WTC11 (cell line): Measurements from ENCODE around the gene FCER1G. TPM values are rescaled to one million over a fixed set of nuclear protein-coding genes. Genes with fewer than 3 reads are reported as not detected.

Source experiments
- ATAC-seq: fragments of 200-7000 bp; cut with Tn5 transposase; 2 replicates; pipeline ENCODE4 v1.10.0; 2021; ENCODE audit warnings: mild to moderate bottlenecking, moderate library complexity
- CTCF ChIA-PET: fragments of 300-600 bp; sonication (Branson Sonifier 250); formaldehyde crosslinking; loops from one replicate; lab custom pipeline; 2021; ENCODE audit warnings: antibody characterized with exemption; lab: Charles Lee
- POLR2A ChIA-PET: fragments of 350-600 bp; sonication (Branson Sonifier 250); formaldehyde crosslinking; loops from one replicate; lab custom pipeline; 2021; ENCODE audit warnings: antibody characterized with exemption; lab: Charles Lee
- DNase-seq: peaks from one replicate; pipeline ENCODE4 v3.0.0; 2021; ENCODE audit warnings: low spot score
- H3K27ac Mint-ChIP-seq: 2 replicates; pipeline ENCODE4 v1.8.0; 2021; ENCODE audit warnings: mixed read lengths
- H3K27me3 Mint-ChIP-seq: 2 replicates; pipeline ENCODE4 v1.8.0; 2021; ENCODE audit warnings: low read depth, mild to moderate bottlenecking, moderate library complexity, mixed read lengths
- H3K36me3 Mint-ChIP-seq: 2 replicates; pipeline ENCODE4 v1.8.0; 2021; ENCODE audit warnings: mixed read lengths
- H3K4me1 Mint-ChIP-seq: 2 replicates; pipeline ENCODE4 v1.8.0; 2022; ENCODE audit warnings: mixed read lengths
- H3K4me3 Mint-ChIP-seq: 2 replicates; pipeline ENCODE4 v1.8.0; 2021; ENCODE audit warnings: mild to moderate bottlenecking, moderate library complexity, mixed read lengths
- H3K9me3 Mint-ChIP-seq: 2 replicates; pipeline ENCODE4 v1.8.0; 2021; ENCODE audit warnings: mixed read lengths
- GABPB1 ChIP-seq: sonication (generic); formaldehyde crosslinking; IDR thresholded peaks from 2 replicates; pipeline ENCODE4 v1.8.1; 2023; ENCODE audit warnings: mild to moderate bottlenecking, missing genetic modification reagents
- NFYB ChIP-seq: sonication (generic); formaldehyde crosslinking; conservative IDR thresholded peaks from 2 replicates; pipeline ENCODE4 v1.8.0; 2022; ENCODE audit warnings: low read depth, missing genetic modification reagents
- OVOL2 ChIP-seq: fragments of 250-450 bp; sonication (Bioruptor Pico); IDR thresholded peaks from 2 replicates; pipeline ENCODE4 v1.9.0; 2021; ENCODE audit warnings: mild to moderate bottlenecking, borderline replicate concordance
- PRDM15 ChIP-seq: sonication (generic); formaldehyde crosslinking; IDR thresholded peaks from 2 replicates; pipeline ENCODE4 v1.8.0; 2022; ENCODE audit warnings: missing genetic modification reagents
- PRRX2 ChIP-seq: fragments of 250-450 bp; sonication (Bioruptor Pico); IDR thresholded peaks from 2 replicates; pipeline ENCODE4 v1.8.0; 2021; ENCODE audit warnings: mild to moderate bottlenecking
- STAT6 ChIP-seq: sonication (generic); formaldehyde crosslinking; conservative IDR thresholded peaks from 2 replicates; pipeline ENCODE4 v1.8.1; 2023; ENCODE audit warnings: mild to moderate bottlenecking, low read depth, missing genetic modification reagents, moderate library complexity
- TEAD1 ChIP-seq: sonication (generic); formaldehyde crosslinking; IDR thresholded peaks from 2 replicates; pipeline ENCODE4 v1.8.0; 2022; ENCODE audit warnings: mild to moderate bottlenecking, missing genetic modification reagents
- ZBTB21 ChIP-seq: sonication (generic); formaldehyde crosslinking; IDR thresholded peaks from 2 replicates; pipeline ENCODE4 v1.8.1; 2023; ENCODE audit warnings: mild to moderate bottlenecking, missing genetic modification reagents, borderline replicate concordance
- ZNF138 ChIP-seq: sonication (generic); formaldehyde crosslinking; conservative IDR thresholded peaks from 2 replicates; pipeline ENCODE4 v1.8.1; 2022; ENCODE audit warnings: mild to moderate bottlenecking, moderate library complexity, missing genetic modification reagents
- ZNF423 ChIP-seq: fragments of 250-450 bp; sonication (Bioruptor Pico); IDR thresholded peaks from 2 replicates; pipeline ENCODE4 v2.1.2; 2022; ENCODE audit warnings: mild to moderate bottlenecking, moderate library complexity
- total RNA-seq: library from RNA; stranded (reverse); gene quantifications from 3 replicates; pipeline ENCODE4 v1.2.3, GENCODE V29; 2021
- TF ChIP-seq, protein P1 (sequence below): fragments of 250-450 bp; sonication (Bioruptor Pico); IDR thresholded peaks from 2 replicates; pipeline ENCODE4 v1.8.0; 2021; ENCODE audit warnings: mild to moderate bottlenecking
- TF ChIP-seq, protein P2 (sequence below): sonication (generic); formaldehyde crosslinking; IDR thresholded peaks from 2 replicates; pipeline ENCODE4 v1.8.1; 2022; ENCODE audit warnings: low read depth, mild to moderate bottlenecking, moderate library complexity, missing genetic modification reagents, borderline replicate concordance
- TF ChIP-seq, protein P3 (sequence below): fragments of 250-450 bp; sonication (Bioruptor Pico); IDR thresholded peaks from 2 replicates; pipeline ENCODE4 v1.9.0; 2021; ENCODE audit warnings: moderate library complexity, mild to moderate bottlenecking, inconsistent platforms, borderline replicate concordance
- TF ChIP-seq, protein P4 (sequence below): sonication (generic); formaldehyde crosslinking; IDR thresholded peaks from 2 replicates; pipeline ENCODE4 v1.8.0; 2023; ENCODE audit warnings: missing genetic modification reagents

Gene FCER1G
- total RNA-seq, 1 experiment from 2014 or later, result 0.85 TPM

DNA sequence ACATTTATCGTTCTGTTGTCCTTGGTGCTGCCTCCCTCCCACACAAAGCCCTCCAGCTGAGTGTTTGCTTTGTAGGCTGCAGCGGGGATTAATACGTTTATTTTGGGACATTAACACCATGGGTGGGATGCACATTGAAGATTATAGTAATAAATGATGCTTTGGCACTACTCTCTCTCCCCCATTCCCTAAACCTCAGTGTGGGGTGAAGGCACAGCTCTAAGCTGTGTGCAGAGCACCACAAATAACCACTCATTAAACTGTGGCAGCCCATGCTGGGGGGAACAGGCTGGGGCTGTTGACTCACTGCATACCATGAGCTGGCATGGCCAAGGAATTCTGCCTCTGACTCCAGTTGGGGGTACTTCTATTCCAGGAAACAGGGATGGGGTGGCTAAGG, 51.1 kb downstream of the FCER1G start (continued):
- TF ChIP-seq, protein P1, sequence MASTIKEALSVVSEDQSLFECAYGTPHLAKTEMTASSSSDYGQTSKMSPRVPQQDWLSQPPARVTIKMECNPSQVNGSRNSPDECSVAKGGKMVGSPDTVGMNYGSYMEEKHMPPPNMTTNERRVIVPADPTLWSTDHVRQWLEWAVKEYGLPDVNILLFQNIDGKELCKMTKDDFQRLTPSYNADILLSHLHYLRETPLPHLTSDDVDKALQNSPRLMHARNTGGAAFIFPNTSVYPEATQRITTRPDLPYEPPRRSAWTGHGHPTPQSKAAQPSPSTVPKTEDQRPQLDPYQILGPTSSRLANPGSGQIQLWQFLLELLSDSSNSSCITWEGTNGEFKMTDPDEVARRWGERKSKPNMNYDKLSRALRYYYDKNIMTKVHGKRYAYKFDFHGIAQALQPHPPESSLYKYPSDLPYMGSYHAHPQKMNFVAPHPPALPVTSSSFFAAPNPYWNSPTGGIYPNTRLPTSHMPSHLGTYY (CRISPR knock-in tag), result no peak
- TF ChIP-seq, protein P2, sequence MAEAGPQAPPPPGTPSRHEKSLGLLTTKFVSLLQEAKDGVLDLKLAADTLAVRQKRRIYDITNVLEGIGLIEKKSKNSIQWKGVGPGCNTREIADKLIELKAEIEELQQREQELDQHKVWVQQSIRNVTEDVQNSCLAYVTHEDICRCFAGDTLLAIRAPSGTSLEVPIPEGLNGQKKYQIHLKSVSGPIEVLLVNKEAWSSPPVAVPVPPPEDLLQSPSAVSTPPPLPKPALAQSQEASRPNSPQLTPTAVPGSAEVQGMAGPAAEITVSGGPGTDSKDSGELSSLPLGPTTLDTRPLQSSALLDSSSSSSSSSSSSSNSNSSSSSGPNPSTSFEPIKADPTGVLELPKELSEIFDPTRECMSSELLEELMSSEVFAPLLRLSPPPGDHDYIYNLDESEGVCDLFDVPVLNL, result no peak

- ChIA-PET CTCF (interaction anchor here (0.7 to 3.3 kb wide), 5 partner anchors 24 to 90 kb away, joined by 3 to 18 read pairs (median 3); partner anchors contain the start of gene TOMM40L), POLR2A (no interaction called here)
- no peak overlapping the region for H3K4me3 Mint-ChIP-seq
- TF ChIP-seq PRRX2 (no peak), STAT6 (CRISPR knock-in tag) (no peak), ZNF138 (CRISPR knock-in tag) (no peak), PRDM15 (CRISPR knock-in tag) (no peak), ZNF423 (no peak)
- TF ChIP-seq, protein P3, sequence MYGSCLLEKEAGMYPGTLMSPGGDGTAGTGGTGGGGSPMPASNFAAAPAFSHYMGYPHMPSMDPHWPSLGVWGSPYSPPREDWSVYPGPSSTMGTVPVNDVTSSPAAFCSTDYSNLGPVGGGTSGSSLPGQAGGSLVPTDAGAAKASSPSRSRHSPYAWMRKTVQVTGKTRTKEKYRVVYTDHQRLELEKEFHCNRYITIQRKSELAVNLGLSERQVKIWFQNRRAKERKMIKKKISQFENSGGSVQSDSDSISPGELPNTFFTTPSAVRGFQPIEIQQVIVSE, result no peak
- TF ChIP-seq, protein P4, sequence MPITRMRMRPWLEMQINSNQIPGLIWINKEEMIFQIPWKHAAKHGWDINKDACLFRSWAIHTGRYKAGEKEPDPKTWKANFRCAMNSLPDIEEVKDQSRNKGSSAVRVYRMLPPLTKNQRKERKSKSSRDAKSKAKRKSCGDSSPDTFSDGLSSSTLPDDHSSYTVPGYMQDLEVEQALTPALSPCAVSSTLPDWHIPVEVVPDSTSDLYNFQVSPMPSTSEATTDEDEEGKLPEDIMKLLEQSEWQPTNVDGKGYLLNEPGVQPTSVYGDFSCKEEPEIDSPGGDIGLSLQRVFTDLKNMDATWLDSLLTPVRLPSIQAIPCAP, result no peak
- no peak overlapping the region for H3K27ac Mint-ChIP-seq
- no peaks in the 10 kb centered on the region for H3K9me3 Mint-ChIP-seq
- H3K36me3 Mint-ChIP-seq, result no peaks in the 10 kb centered on the region
- peaks cover 12% of the 10 kb centered on the region for H3K4me1 Mint-ChIP-seq
- ATAC-seq (peak; percentile 53), DNase-seq (no peak)
- peaks cover 16% of the 10 kb centered on the region for H3K27me3 Mint-ChIP-seq
These were observed 51.7 kb downstream of the FCER1G start for GRCh38 chr1:161266836-161267235.

- DNase-seq, result no peak
- CTCF ChIA-PET, result interaction anchor here (0.7 to 3.3 kb wide), 3 partner anchors 39 to 90 kb away, joined by 3 to 18 read pairs (median 7); partner anchors contain the start of gene TOMM40L
- peak; percentile 32; the same call in 1 of the 2 replicates for ATAC-seq
- Mint-ChIP-seq H3K4me1 (peaks cover 12% of the 10 kb centered on the region), H3K4me3 (no peak overlapping the region), H3K27ac (peak overlapping the region; percentile 84), H3K9me3 (no peaks in the 10 kb centered on the region), H3K27me3 (peaks cover 14% of the 10 kb centered on the region), H3K36me3 (no peaks in the 10 kb centered on the region)
- POLR2A ChIA-PET, result no interaction called here
- TF ChIP-seq NFYB (CRISPR knock-in tag) (no peak), GABPB1 (CRISPR knock-in tag) (no peak), ZNF138 (CRISPR knock-in tag) (no peak), TEAD1 (CRISPR knock-in tag) (no peak), OVOL2 (CRISPR knock-in tag) (no peak), ZBTB21 (CRISPR knock-in tag) (no peak), PRDM15 (CRISPR knock-in tag) (no peak), ZNF423 (no peak)
These were observed 52.2 kb downstream of the FCER1G start for GRCh38 chr1:161267321-161267720.
